AG09319 (cell line): ENCODE data around the gene BAMBI.

Experiments used
- DNase-seq: peaks from one replicate; pipeline ENCODE4 v3.0.0-alpha.2; 2010; ENCODE audit warnings: low read depth; ENCODE audit errors: extremely low read depth
- CTCF ChIP-seq: IDR thresholded peaks from 2 replicates; pipeline ENCODE4 v1.5.1; 2011; ENCODE audit warnings: low read depth, mild to moderate bottlenecking, inconsistent platforms, low read length, moderate library complexity

BAMBI gene

GRCh38 chr10:28684157-28684985 lies 7.0 kb downstream of the BAMBI start:
- no peak for DNase-seq
- TF ChIP-seq CTCF: no peak

GRCh38 chr10:28684986-28685580 lies 7.8 kb downstream of the BAMBI start:
- TF ChIP-seq CTCF: no peak

GRCh38 chr10:28685717-28686116 lies 8.4 kb downstream of the BAMBI start:
- no peak for DNase-seq

More at GRCh38 chr10:28684986-28685580, 7.8 kb downstream of the BAMBI start:
- no peak for DNase-seq

GRCh38 chr10:28686835-28687682 lies 9.7 kb downstream of the BAMBI start:
- no peak for TF ChIP-seq CTCF
- no peak for DNase-seq

More at GRCh38 chr10:28685717-28686116, 8.4 kb downstream of the BAMBI start:
- TF ChIP-seq CTCF: no peak

GRCh38 chr10:28687683-28688001 lies 10.3 kb downstream of the BAMBI start:
- no peak for TF ChIP-seq CTCF

GRCh38 chr10:28690545-28690944 lies 13.2 kb downstream of the BAMBI start:
- no peak for DNase-seq
- TF ChIP-seq CTCF: no peak

More at GRCh38 chr10:28687683-28688001, 10.3 kb downstream of the BAMBI start:
- no peak for DNase-seq
